Measurements from ENCODE around the gene USF2.

The USF2 gene

DNA sequence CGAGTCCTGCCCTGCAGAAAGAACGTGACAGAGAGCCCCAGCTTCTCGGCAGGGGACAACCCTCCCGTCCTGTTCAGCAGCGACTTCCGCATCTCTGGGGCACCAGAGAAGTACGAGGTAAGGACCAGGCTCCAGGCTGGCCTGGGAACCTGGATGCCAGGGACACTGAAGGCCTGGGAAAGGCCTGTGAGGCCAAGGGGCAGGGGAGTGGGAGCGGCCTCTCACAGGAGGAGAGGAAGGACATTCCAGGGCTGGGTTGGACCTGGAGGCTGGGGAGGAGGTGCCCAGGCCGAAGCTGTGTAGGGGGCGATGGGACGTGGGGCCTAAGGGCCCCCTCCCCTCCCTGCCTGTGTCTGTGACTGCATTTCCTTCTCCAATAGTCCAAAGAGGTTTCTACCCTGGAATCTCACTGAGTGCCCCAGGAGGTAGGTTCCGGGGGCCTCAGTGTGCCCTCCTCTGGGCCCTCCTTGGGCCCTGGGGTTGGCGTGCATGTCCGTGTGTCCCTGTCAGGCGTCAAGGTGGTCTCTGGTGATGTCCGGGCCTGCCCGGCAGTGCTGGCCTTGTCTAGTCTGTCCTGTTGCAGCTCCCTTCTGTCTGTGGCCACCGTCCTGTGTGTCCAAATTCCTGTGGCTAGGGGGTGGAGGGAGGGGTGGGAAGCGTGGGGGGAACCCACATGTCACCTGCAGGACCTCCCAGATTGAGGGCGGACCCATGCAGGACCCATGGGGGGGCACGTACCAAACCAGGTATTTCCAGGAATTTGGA lies 43.3 kb downstream of the USF2 start:
- Histone ChIP-seq H3K9me3 (ENCODE audit: control insufficient read depth, low read length) (no peaks in the 10 kb centered on the region), H3K4me3 (ENCODE audit: low read length) (no peak overlapping the region), H3K36me3 (ENCODE audit: control insufficient read depth, insufficient read depth, low read length) (no peaks in the 10 kb centered on the region), H3K9ac (ENCODE audit: low read length) (no peak overlapping the region), H3K4me1 (ENCODE audit: control insufficient read depth, insufficient read depth, low read length) (no peaks in the 10 kb centered on the region), H3K27me3 (ENCODE audit: control insufficient read depth, insufficient read depth, low read length) (peaks cover 4% of the 10 kb centered on the region)

DNA sequence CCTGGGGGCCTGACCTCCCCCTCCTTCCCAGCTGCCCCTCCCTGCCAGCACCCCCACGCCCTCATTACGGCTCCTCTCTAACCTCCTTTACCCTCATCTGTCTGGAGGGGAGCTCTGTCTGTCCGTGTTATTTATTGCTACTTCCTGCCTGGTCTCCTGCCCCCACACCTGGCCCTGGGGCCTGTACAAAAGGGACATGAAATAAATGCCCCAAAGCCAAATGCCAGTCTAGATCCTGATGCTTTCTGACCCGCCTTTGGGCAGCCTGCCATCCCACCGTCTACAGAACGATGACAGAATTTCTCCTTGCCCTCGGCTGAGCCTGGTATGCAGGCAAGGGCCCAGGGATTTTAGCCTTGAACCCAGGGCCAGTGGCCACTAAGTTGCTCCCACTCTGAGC lies 44.8 kb downstream of the USF2 start:
- no peaks in the 10 kb centered on the region for H3K9me3 ChIP-seq (ENCODE audit: control insufficient read depth, low read length)
- H3K4me3 ChIP-seq (ENCODE audit: low read length) = no peak overlapping the region
- H3K36me3 ChIP-seq (ENCODE audit: control insufficient read depth, insufficient read depth, low read length) = no peaks in the 10 kb centered on the region
- no peak overlapping the region for H3K9ac ChIP-seq (ENCODE audit: low read length)
- H3K27me3 ChIP-seq (ENCODE audit: control insufficient read depth, insufficient read depth, low read length) = peaks cover 4% of the 10 kb centered on the region
- peaks cover under 1% of the 10 kb centered on the region for H3K4me1 ChIP-seq (ENCODE audit: control insufficient read depth, insufficient read depth, low read length)

DNA sequence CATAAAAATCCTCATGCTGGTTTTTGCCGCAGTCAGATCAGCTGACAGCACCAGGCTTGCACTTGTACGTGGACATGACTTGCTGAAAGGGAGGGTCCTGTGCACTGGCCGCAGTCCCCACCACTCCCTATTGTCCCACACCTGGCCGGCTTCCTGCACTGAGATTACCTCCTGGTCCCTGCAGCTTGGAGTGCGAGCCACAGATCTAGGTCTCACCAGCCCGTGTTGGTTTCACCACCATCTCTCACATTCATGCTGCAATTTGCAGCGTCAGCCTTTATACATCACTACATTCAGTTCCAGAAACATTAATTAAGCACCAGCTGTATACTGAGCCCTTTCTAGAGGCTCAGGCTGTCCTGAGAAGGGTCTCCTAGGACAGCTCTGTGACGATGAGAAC lies 45.3 kb downstream of the USF2 start:
- Histone ChIP-seq H3K9ac (ENCODE audit: low read length) (no peak overlapping the region), H3K4me3 (ENCODE audit: low read length) (no peak overlapping the region), H3K27me3 (ENCODE audit: control insufficient read depth, insufficient read depth, low read length) (peaks cover 4% of the 10 kb centered on the region), H3K4me1 (ENCODE audit: control insufficient read depth, insufficient read depth, low read length) (peaks cover 5% of the 10 kb centered on the region), H3K9me3 (ENCODE audit: control insufficient read depth, low read length) (no peaks in the 10 kb centered on the region), H3K36me3 (ENCODE audit: control insufficient read depth, insufficient read depth, low read length) (no peaks in the 10 kb centered on the region)

DNA sequence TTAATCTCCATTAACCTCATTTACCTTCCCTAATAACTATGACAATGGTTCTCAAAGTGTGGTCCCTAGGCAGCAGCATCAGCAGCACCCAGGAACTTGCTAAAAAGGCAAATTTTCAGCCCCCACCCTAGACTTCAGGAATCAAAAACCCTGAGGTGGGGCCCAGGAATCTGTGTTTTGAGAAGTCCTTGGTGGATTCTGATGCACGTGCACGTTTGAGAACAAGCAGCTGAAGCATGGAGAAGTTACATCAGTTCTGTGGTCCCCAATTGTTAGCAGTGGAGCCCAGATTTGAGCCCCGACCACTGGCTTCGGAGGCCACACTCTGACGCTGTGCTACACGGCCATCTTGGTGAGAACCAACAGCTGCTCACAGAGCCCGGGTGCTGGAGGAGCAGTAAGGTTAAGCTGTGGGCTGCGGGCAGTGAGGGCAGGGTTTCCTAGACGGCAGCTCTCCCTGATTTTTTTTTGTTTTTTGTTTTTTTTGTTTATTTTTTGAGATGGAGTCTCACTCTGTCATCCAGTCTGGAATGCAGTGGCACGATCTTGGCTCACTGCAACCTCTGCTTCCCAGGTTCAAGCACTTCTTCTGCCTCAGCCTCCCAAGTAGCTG lies 46.2 kb downstream of the USF2 start:
- H3K4me1 ChIP-seq (ENCODE audit: control insufficient read depth, insufficient read depth, low read length) = peaks cover 7% of the 10 kb centered on the region
- no peaks in the 10 kb centered on the region for H3K36me3 ChIP-seq (ENCODE audit: control insufficient read depth, insufficient read depth, low read length)
- no peak overlapping the region for H3K4me3 ChIP-seq (ENCODE audit: low read length)
- H3K9me3 ChIP-seq (ENCODE audit: control insufficient read depth, low read length) = no peaks in the 10 kb centered on the region
- H3K9ac ChIP-seq (ENCODE audit: low read length) = no peak overlapping the region
- H3K27me3 ChIP-seq (ENCODE audit: control insufficient read depth, insufficient read depth, low read length) = peaks cover 4% of the 10 kb centered on the region

DNA sequence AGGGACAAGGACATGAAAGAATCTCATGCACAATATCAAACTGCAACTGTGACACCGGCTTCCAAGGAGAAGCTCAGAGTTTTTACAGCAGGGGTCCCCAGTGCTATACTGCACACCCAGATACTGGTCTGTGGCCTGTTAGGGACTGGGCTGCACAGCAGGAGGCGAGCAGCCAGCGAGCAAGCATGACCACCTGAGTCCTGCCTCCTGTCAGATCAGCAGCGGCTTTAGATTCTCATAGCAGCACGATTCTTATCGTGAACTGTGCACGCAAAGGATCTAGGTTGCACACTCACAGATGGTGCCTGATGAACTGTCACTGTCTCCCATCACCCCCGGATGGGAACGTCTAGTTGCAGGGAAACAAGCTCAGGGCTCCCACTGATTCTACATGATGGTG lies 47.1 kb downstream of the USF2 start:
- no peaks in the 10 kb centered on the region for H3K36me3 ChIP-seq (ENCODE audit: control insufficient read depth, insufficient read depth, low read length)
- peaks cover 4% of the 10 kb centered on the region for H3K27me3 ChIP-seq (ENCODE audit: control insufficient read depth, insufficient read depth, low read length)
- H3K4me1 ChIP-seq (ENCODE audit: control insufficient read depth, insufficient read depth, low read length) = peaks cover 7% of the 10 kb centered on the region
- no peak overlapping the region for H3K9ac ChIP-seq (ENCODE audit: low read length)
- no peaks in the 10 kb centered on the region for H3K9me3 ChIP-seq (ENCODE audit: control insufficient read depth, low read length)
- H3K4me3 ChIP-seq (ENCODE audit: low read length) = no peak overlapping the region

DNA sequence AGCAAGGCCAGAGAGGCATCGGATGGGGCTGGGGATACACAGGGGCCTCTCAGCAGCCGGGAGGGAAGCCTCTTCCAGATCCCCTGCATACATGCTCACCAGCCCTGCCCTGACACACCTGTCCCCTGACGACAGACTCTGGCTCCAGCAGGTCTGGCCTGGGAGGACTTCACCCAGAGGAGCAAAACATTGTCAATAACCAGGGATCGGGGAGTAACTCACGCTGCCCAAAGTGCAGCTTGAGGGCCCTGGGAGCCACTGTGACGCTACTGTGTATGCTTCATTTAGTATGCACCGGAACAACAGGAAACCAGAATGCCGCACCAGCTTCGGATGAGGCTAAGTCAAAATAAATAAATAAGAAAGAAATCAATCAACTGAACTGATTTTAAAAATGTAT lies 47.8 kb downstream of the USF2 start:
- Histone ChIP-seq H3K4me3 (ENCODE audit: low read length) (no peak overlapping the region), H3K36me3 (ENCODE audit: control insufficient read depth, insufficient read depth, low read length) (no peaks in the 10 kb centered on the region), H3K27me3 (ENCODE audit: control insufficient read depth, insufficient read depth, low read length) (peaks cover 4% of the 10 kb centered on the region), H3K9me3 (ENCODE audit: control insufficient read depth, low read length) (no peaks in the 10 kb centered on the region), H3K9ac (ENCODE audit: low read length) (no peak overlapping the region), H3K4me1 (ENCODE audit: control insufficient read depth, insufficient read depth, low read length) (peaks cover 7% of the 10 kb centered on the region)

DNA sequence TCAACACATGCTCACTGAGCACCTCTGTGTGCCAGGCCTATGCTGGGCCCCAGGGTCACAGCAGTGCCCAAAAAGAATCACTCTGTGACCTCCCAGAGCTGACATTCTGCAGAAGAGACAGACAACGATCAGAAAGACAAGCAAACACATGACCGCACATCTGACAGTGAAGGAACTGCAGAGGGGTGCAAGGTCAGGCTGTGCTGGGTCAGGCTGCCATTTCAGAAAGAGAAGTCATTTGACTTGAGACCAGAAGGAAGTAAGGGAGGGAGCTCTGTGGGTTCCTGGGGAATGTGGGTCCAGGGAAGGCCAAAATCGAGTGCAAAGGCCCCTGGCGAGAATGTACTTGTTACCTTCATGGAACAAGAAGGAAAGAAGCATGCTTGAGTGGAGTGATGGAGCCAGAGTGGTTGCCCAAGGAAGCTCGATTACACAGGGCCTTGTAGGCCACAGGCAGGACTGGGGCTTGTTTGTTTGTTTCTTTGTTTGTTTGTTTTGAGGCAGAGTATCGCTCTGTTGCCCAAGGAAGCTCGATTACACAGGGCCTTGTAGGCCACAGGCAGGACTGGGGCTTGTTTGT lies 48.8 kb downstream of the USF2 start:
- peaks cover 4% of the 10 kb centered on the region for H3K27me3 ChIP-seq (ENCODE audit: control insufficient read depth, insufficient read depth, low read length)
- H3K4me3 ChIP-seq (ENCODE audit: low read length) = no peak overlapping the region
- no peaks in the 10 kb centered on the region for H3K9me3 ChIP-seq (ENCODE audit: control insufficient read depth, low read length)
- peaks cover 7% of the 10 kb centered on the region for H3K4me1 ChIP-seq (ENCODE audit: control insufficient read depth, insufficient read depth, low read length)
- no peaks in the 10 kb centered on the region for H3K36me3 ChIP-seq (ENCODE audit: control insufficient read depth, insufficient read depth, low read length)
- no peak overlapping the region for H3K9ac ChIP-seq (ENCODE audit: low read length)

DNA sequence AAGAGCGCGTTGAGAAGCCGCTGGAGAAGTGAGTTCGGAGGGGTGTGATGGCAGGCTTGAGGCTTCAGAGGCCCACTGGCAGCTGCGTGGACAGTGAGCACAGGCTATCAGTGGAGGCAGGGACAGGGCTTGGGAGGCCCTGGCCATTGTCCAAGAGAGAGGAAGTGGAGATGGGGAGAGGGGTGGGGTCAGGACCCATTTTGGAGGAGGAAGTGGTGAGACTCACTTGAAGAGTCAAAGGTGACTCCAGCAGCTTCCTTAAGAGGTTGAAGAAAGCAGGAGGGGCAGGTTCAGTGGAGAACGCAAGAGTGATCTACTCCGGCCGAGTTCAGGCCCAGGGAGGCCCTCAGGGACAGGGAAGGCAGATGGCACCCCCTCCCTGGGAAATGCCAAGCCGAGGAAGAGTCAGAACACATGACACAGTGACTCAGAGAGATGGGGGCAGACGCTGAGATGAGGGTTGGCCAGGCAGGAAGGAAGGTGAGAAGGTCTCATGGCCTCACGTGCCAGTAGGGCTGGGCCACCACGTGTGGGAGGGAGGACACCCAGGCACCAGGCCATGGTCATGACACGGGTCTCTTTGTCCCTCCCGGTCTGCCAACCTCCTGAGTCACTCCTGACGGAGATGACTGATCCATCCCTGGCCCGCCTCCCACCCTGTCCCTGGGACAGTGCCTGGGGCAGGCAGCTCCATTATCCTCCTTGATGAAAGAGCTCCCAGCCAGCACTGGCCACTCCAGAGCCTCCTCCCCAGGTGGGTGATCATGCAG lies 50.1 kb downstream of the USF2 start:
- no peaks in the 10 kb centered on the region for H3K36me3 ChIP-seq (ENCODE audit: control insufficient read depth, insufficient read depth, low read length)
- peaks cover 7% of the 10 kb centered on the region for H3K4me1 ChIP-seq (ENCODE audit: control insufficient read depth, insufficient read depth, low read length)
- H3K9me3 ChIP-seq (ENCODE audit: control insufficient read depth, low read length) = no peaks in the 10 kb centered on the region
- no peak overlapping the region for H3K9ac ChIP-seq (ENCODE audit: low read length)
- no peaks in the 10 kb centered on the region for H3K27me3 ChIP-seq (ENCODE audit: control insufficient read depth, insufficient read depth, low read length)
- H3K4me3 ChIP-seq (ENCODE audit: low read length) = no peak overlapping the region

DNA sequence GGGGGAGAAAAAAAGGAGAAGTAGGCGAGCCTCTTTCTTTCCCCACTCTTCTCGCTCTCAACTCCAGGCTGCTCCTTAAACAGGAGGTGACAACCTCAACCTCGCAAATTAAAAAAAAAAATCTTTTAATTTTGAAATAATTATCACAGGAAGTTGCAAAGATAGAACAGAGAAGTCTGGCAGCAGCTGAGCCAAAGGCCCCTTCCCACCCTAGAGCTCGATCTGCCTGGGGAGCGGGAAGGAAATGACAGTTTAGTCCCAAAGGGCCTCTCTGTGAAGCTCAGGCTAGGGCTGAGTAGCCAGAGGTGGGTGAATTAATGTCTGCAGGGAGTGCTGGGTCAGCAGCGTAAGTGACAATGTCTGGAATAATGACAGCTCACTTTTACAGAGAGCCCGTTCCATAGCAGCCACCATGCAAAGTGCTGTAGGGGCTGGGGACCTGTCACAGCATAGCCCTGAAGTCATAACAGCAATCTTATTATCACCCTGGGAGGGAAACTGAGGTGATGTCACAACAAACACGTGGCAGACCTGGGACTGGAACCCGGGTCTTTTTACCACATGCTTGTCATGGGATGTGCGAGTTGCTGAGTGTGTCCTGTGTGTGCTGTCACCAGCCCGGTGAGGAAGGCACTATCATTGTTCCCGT lies 51.4 kb downstream of the USF2 start:
- H3K36me3 ChIP-seq (ENCODE audit: control insufficient read depth, insufficient read depth, low read length) = no peaks in the 10 kb centered on the region
- no peaks in the 10 kb centered on the region for H3K27me3 ChIP-seq (ENCODE audit: control insufficient read depth, insufficient read depth, low read length)
- no peak overlapping the region for H3K9ac ChIP-seq (ENCODE audit: low read length)
- no peaks in the 10 kb centered on the region for H3K9me3 ChIP-seq (ENCODE audit: control insufficient read depth, low read length)
- H3K4me1 ChIP-seq (ENCODE audit: control insufficient read depth, insufficient read depth, low read length) = peaks cover 7% of the 10 kb centered on the region
- H3K4me3 ChIP-seq (ENCODE audit: low read length) = no peak overlapping the region

DNA sequence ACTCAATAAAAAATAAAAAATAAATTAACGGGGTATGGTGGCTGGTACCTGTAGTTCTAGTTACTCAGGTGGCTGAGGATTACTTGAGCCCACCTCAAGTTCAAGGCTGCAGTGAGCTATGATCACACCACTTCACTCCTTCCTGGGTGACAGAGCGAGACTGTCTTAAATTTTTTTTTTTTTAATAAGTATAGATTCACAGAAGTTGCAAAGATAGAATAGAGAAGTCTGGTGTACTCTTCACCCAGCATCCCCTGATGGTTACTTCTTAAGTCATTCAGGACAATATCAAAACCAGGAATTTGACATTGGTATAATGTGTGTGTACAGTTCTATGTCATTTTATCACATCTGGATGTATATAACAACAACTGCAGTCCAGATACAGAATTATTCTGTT lies 52.5 kb downstream of the USF2 start:
- H3K9me3 ChIP-seq (ENCODE audit: control insufficient read depth, low read length) = no peaks in the 10 kb centered on the region
- no peak overlapping the region for H3K9ac ChIP-seq (ENCODE audit: low read length)
- peaks cover 7% of the 10 kb centered on the region for H3K4me1 ChIP-seq (ENCODE audit: control insufficient read depth, insufficient read depth, low read length)

DNA sequence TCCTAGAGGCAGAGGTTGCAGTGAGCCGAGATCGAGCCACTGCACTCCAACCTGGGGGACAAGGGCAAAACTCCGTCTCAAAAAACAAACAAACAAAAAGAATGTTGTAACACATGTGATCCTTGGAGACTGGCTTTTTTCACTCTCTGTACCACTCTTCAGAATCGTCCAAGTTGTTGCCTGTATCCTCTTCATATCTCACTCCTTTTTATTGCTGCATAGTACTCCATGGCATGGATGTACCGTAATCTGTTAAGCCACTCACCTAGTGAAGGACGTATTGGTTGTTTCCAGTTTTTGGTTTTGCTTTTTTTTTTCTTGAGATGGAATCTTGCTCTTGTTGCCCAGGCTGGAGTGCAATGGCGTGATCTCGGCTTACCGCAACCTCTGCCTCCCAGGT lies 53.3 kb downstream of the USF2 start:
- no peaks in the 10 kb centered on the region for H3K27me3 ChIP-seq (ENCODE audit: control insufficient read depth, insufficient read depth, low read length)
- H3K36me3 ChIP-seq (ENCODE audit: control insufficient read depth, insufficient read depth, low read length) = no peaks in the 10 kb centered on the region
- no peak overlapping the region for H3K4me3 ChIP-seq (ENCODE audit: low read length)
- peaks cover 7% of the 10 kb centered on the region for H3K4me1 ChIP-seq (ENCODE audit: control insufficient read depth, insufficient read depth, low read length)
- no peaks in the 10 kb centered on the region for H3K9me3 ChIP-seq (ENCODE audit: control insufficient read depth, low read length)
- no peak overlapping the region for H3K9ac ChIP-seq (ENCODE audit: low read length)

More for the DNA sequence above, 52.5 kb downstream of the USF2 start:
- Histone ChIP-seq H3K4me3 (ENCODE audit: low read length) (no peak overlapping the region), H3K27me3 (ENCODE audit: control insufficient read depth, insufficient read depth, low read length) (no peaks in the 10 kb centered on the region), H3K36me3 (ENCODE audit: control insufficient read depth, insufficient read depth, low read length) (no peaks in the 10 kb centered on the region)
